Globus pallidus (tissue), 1 donor: ENCODE measurements around the gene RASGEF1C.
"Not testable (repeated sequence)": the region's sequence is repeated elsewhere in the genome, so short reads cannot be mapped to it uniquely, and the experiment has no call there.

Experiments
- DNase-seq: peaks from one replicate; pipeline ENCODE4 v3.0.0-alpha.2; 2015; ENCODE audit warnings: low spot score

The RASGEF1C gene

GRCh38 chr5:180135967-180136629, 72.9 kb downstream of the RASGEF1C start:
- DNase-seq, result no peak

DNA sequence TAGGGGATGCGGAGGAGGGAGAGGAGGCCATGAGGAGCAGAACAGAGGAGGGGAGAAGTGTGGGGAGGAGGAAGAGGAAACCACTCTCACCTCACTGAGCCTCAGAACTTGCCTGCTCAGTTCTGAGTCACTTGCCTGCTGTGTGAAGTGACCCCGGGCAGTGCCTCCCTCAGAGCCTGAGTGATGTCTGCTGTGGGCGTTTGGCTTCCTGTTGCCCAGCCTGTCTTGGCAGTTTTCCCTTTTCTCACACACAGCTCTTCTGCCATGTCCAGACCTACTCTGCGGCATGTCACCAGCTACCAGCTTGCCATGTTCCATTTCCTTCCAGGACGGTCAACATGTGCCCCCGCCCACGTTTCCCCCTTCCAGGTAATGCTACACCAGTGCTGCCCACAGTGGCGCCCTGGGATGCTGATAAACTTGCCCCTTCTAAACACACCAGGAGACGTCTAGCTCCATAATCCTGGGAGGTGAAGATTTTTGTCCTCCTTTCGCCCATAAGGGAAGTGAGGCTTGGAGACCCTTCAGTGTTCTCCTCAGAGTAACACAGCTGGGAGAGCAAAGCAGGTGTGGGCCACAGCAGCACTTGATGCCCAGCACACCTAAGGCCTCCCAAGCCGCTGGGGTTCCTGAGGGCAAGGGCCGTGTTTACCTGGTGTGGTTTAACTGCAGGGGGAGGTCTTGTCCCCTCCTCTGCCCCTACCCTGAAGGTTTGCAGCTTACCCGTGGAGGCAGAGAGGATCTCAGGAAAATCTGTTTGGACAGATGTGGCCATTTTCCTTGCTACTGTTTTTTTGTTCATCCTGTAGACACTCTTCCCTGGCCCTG, 73.7 kb downstream of the RASGEF1C start:
- DNase-seq, result no peak

GRCh38 chr5:180133971-180134508, 75.0 kb downstream of the RASGEF1C start:
- DNase-seq, result no peak

GRCh38 chr5:180133551-180133950, 75.5 kb downstream of the RASGEF1C start:
- no peak for DNase-seq

DNA sequence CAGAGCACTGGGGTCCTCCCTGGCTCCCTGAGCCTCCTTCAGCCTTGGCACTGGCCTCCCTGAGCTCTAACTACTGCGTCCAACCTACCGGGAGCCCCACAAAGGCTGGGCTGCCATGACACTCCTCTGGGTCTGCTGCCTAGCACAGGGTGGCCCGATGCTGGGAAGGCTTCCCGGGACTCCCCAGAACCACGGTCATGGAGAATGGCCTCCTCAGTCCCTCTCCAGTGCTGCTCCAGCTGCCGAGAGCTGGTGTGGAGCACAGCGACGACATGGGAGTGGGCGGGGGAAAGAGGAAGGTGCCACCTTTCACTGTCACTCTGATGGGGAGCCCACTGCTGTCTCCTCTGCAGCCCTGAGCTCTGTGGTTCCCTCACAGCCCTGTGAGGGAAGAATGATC, 76.0 kb downstream of the RASGEF1C start:
- DNase-seq, result no peak

- DNase-seq, result no peak
These were observed 77.9 kb downstream of the RASGEF1C start for GRCh38 chr5:180130876-180131740.

- no peak for DNase-seq
These were observed 78.6 kb downstream of the RASGEF1C start for GRCh38 chr5:180130291-180130869.

- DNase-seq, result no peak
These were observed 79.5 kb downstream of the RASGEF1C start for GRCh38 chr5:180129291-180130190.

- DNase-seq, result peak; percentile 88
These were observed 80.2 kb downstream of the RASGEF1C start for GRCh38 chr5:180128671-180129261.

DNA sequence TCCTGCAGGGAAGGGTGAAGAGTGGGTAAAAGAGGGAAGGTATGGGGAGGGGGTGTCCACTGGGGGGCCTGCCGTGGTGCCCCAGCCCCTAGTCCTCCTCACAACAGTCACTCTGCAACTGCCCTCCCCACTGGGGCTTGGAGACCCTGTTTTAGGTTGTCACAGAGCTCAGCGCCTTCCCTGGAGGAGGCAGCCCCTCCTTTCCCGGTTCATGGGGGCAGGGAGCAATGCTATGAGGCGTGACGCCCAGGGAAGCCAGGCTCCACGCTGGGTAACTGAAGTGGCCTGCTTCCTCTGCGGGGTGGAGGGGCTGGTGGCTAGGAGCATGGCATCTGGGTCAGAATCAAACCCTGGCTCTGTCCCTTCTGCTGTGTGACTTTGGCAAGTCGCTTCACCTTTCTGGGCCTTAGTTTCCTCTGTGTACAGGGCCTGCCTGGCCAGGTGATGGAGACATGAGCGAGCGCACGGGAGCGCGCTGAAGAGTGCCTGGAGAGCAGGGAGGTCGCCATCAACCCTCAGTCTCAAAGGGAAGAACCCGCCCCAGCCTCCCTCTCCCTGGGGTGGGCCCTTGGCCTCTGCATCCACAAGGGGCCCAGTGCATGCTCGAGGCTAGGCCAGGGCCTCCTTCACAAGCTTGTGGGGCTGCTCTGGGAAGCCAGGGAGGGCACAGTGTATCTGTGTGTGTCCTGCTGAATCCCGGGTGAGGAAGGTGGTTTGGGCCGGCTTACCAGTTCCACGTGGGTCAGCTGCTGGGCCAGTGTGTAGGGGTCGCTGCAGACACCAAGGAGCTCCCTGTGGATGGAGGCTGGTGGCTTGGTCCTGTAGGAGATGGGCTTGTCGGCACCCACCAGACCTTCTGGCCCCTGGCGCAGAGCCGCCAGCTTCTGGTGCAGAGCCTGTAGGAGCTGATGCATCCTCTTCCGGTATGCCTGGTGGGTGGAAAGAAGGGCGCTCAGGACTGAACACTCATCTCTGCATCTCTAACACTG, 81.0 kb downstream of the RASGEF1C start:
- DNase-seq, result no peak

DNA sequence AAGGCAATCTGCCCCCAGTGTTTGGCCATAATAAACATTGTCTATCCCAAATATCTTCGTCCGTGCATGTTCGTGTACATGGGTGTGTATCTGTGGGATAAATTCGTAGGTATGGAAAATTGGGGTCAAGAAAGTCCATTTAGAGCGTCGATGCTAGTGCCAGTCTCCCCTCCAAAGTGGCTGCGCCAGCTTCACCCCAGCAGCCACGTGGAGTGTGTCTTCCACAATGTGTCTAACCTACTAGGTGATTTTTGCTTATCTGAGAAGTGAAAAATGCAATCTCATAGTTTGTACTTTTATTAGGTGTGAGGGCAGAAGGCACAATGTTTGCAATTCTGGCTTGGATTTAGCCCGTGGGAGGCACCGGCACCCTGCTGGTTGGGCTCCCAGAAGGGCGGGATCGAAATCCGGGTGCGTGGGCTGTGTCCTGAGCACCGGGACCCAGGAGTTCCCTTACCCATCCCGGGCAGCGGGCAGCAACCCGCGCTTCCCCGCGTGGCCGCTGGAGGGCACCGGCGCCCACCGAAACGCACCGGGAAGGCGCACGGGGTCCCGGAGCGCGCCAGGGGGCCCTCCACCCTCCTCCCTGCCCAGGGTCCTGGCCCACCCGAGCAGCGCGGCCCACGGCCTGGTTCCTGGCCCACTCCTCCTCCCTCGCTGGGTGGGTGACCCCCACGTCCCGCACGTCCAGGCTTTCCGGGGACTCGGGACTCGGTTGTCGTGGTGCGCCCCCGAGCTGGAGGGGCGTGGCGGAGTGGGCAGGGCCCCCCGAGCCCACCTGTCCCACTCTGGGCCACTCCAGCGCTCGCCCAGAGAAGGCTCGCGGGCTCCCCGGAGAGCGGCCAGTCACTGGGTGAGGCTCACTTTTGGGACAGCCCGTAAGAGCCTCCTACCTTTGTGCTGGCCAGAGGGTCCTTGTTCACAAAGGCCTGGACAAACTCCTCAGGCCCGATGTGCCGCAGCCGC, 82.0 kb downstream of the RASGEF1C start:
- DNase-seq, result no peak

- DNase-seq, result not testable (repeated sequence)
These were observed 82.9 kb downstream of the RASGEF1C start for GRCh38 chr5:180126156-180126555.

DNA sequence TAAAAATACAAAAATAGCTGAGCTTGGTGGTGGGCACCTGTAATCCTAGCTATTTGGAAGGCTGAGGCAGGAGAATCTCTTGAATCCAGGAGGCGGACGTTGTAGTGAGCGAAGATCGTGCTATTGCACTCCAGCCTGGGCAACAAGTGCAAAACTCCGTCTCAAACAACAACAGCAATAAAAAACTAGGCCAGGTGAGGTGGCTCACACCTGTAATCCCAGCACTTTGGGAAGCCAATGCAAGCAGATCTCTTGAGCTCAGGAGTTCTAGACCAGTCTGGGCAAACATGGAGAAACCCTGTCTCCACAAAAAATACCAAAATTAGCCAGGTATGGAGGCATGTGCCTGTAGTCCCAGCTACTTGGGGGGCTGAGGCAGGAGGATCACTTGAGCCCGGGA, 84.3 kb downstream of the RASGEF1C start:
- DNase-seq, result not testable (repeated sequence)

GRCh38 chr5:180122875-180123274, 86.1 kb downstream of the RASGEF1C start:
- DNase-seq, result no peak

DNA sequence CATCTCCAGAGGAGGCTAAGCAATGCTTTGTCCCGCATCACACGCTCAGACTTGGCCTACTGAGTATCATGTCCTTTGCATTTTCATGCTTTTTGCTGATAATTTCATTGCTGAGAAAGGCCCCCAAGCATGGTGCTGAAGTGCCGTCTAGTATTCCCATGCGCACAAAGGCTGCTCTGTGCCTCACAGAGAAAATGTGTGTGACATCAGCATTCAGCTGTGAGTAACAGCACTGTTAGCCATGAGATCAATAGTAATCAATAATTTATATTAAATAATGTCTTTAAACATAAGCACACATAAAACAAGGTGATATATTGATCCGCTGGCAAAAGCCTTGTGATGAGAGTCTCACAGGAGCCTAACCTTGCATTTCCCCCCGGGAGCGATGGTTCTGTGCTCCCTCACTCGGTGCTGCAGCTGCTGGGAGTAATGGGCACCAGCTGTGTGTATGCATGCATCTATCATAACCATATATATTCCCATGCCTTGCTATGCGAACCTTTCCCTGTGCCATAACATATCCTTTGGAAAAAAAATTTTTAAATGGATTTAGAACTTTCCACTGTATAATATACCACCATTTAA, 87.1 kb downstream of the RASGEF1C start:
- peak; percentile 51 for DNase-seq

GRCh38 chr5:180120237-180121101, 88.5 kb downstream of the RASGEF1C start:
- no peak for DNase-seq

DNA sequence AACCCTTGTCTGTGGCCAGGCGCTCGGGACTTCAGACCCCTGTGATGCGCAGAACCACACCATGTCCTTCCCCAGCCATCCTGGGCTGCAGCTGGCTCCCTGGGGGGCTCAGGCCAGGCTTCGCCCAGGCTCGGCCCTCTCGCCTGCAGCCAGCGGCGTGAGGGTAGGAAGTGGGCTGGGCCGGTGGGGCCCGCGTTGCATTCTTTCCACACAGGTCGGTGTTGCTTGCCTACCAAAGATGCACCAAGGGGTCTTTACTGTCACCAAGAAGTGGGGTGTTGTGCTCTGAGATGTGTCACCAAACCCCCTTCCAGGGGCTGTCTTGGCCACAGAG, 89.1 kb downstream of the RASGEF1C start:
- no peak for DNase-seq
